A204.1 (cell line): ENCODE results near the gene TSTD2.

Source experiments
- FAIRE-seq: peaks from 2 replicates; lab custom pipeline; 2012; peaks lifted over from hg19 to GRCh38; lab: Jason Lieb, UNC

Gene TSTD2

DNA sequence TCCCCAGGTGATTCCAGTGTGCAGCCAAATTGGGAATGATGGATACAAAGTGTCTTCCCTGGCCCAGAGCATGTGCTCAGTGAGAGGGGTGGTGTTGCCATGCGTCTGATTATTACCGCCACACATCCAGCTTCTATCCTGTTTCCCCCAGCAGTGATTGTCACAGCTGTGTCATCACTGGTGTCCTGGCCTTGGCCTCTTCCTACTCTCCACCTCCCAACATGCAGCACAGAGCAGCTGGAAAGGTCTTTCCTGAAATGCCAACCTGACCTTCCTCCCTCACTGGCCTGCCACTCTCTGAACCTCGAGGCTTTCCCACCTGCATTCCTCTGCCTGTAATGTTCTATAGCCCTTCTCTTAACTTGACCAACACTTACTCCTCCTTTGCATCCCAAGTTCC is 71.7 kb downstream of the TSTD2 start:
- no peak for FAIRE-seq

DNA sequence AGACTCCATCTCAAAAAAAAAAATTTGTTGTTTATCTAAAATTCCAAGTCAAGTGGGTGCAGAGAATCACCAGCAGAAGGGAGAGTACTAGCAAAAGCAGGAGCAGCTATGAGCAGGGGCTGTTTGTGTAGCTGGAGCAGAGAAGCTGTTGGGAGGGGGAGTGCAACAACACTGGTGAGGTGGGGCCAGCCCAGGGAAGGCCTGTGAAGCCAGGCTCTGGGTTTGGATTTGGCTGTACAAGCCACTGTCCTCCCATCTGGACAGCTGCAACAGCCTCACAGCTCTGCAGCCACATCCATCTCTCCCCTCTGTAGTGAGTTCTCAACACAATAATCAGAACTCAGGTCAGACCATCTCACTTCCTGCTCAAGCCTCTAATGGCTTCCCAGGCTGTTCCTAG is 72.3 kb downstream of the TSTD2 start:
- no peak for FAIRE-seq

DNA sequence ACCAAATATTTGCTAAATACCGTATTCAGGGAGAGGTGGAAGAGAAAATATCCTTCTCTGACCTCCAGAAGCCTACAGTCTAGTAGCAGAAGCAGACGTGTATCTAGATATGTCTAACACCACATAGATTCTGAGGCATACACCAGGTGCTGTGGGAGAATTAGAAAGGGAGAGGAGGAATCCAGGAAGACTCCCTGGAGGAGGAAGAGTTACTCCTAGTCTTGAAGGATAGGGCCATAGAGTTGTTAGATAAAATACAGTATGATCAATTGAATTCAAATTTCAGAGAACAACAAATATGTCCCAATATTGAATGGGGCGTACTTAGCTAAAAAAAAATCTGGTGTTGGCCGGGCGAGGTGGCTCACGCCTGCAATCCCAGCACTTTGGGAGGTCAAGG is 73.0 kb downstream of the TSTD2 start:
- no peak for FAIRE-seq

DNA sequence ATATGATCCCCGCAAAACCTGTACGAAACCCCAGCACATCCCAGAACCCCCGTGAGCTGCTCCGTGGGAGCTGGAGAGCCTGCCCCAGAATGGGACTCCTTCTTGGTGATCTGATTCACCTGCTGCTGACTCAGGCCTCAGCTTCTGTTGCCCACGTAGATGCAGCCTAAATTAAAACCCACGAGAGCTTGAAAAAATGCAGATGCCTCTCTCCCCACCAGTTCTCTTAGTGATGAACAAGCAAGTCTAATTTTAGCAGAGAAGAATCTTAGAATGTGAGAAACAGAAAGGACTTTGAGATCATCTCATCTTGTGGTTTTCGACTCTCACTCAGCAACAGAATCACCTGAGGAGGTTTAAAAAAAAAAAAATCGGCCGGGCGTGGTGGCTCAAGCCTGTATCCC is 74.1 kb downstream of the TSTD2 start:
- no peak for FAIRE-seq

DNA sequence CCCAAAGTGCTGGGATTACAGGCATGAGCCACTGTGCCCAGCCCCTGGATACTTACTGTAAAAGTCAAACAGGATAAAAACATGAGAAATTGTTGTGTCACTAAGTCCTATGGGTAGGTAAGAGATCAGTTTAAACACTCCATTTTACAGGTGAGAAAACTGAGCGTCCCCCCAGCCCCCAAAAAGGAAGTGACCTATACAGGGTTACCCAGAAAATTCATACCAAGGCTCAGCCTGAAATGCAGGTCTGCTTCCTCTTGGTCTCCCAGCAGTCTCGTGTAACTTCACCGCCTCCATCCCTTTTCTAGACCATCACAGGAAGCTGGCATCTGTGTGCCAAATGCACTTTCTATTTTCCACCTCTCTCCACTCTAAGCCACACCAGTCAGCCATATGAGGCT is 74.5 kb downstream of the TSTD2 start:
- FAIRE-seq: no peak

DNA sequence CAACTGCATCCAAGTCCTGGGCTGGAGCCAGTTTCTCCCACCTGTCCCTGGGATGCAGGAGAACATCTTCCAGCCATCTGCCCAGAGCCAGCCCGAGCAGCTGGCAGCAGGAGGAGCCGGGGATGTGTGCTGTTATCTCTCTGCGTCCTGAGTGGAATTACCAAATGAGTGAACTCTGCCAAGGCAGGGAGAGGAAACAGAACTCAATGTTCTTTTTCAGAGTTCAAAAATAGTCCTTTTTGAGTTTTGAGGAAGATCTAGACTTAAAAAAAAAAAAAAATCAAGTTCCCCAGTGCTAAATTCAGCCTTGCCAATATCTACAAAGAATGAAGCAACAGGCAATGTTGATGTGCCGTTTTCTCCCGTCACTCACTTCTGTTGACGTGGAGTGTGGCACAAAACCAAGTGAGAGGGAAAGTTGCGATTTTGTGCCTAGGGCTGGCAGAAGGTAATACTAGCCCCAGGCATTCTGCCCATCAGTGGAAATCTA is 75.5 kb downstream of the TSTD2 start:
- FAIRE-seq: no peak

DNA sequence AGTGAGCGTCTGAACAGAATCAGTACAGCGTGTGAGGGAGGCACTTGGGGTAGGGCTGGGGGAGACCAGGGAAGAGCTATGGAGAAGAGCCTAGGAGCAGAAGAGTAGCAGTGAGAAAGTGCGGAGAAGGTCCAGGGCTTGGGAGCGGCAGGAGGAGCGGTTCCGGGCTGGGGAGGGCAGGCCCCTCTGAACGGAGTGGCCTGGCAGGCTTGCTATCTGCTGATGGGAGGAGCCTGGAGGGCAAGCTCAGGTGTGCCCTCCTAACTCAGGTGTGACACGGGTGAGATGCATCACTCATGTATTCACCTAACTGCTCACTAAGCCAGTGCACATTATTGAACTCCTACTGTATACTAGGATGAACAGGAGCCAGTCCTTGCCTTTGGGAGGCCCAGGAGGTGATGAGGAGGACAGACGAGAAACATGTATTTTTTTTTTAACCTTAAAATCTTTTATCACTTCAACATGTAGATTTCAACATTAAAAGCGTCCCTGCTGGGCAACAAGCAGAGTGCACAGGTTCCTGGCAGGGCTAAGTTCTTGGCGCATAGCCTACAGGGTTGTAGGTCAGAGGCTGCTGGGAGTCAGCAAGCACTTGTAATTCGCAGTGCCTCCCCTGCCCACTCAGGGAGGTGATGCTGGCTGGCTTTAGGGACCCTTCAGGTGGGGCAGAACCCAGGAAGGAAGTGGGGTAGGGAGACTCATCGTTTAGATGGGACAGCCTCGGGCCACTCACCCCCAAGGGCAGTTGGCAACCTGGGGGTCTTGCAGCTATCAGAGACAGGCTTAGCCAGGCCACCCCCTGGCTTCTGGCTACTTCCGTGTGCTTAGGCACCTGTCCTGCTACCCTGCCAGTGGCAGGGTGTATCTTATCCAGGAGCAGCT is 76.2 kb downstream of the TSTD2 start:
- no peak for FAIRE-seq

DNA sequence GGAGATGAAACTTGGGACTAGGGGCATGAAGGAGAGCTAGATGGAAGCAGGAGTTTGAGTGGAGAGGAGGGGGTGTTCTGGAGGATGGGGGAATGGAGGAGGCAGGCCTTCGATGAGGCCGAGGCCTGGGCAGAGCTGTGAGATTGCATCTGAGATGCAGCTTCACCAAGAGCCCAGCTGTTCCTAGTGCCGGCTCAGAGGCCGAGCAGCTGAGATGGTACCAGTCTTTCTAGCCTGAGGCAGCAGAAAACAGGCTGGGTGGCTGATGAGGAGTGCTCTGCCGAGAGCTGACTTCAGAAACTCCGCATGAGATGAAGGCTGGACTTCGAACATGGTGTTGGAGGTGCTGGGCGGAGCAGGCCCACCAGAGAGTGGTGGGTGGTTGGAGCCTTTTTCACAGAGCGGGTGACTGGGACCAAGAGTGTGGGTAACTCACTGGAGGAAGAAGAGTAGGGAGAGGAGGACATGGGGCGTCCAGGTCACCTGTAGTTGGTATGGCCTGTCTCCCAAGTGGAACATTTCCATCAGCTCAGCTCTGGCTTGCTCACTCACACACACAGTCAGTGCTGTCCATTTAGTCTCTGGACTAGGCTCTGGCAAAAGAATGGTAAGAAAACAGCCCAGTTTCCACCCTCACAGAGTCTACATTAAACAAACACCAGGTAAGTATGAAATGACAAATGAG is 77.0 kb downstream of the TSTD2 start:
- no peak for FAIRE-seq

DNA sequence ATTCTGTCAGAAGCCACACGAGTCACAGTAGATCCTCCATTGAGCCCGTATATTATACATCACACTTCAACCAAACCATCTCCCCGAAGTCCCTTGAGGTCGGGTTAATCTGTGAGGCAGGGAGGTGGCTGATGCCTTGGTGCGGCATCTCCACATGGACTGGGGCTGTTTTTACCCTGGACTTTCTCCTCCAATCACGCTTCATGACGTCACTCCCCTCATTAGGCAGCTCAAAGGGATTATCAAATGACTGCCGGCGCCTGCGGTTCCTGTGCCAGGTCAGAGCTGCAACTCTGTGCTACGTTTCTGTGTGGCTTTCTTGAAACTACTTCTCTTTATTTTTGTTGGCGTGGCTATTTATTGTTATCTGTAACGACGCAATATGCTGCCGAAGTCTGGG is 78.0 kb downstream of the TSTD2 start:
- FAIRE-seq: no peak

DNA sequence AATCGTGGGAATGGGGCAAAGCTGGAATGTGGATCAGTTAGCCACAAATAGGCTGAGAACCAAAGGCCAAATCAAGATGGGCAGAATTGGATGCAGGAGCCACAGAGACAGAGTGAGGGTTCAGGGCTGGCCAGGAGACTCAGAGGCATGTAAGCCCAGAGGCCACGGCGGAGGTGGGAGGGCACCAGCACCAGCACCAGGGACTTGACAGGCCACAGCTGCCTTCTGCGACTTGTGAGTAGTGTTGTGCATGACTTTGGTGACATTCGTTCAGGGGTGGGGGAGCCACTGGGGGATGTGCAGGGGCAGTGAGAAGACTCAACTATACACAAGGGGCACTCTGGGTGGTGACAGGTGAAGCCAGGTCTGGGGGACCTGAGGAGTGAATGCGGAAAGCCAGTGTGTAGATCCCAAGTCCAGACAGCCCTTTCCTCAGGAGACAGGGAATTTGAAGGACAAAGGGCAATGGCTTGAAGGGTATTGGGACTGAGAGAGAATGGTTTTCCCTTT is 78.5 kb downstream of the TSTD2 start:
- no peak for FAIRE-seq

DNA sequence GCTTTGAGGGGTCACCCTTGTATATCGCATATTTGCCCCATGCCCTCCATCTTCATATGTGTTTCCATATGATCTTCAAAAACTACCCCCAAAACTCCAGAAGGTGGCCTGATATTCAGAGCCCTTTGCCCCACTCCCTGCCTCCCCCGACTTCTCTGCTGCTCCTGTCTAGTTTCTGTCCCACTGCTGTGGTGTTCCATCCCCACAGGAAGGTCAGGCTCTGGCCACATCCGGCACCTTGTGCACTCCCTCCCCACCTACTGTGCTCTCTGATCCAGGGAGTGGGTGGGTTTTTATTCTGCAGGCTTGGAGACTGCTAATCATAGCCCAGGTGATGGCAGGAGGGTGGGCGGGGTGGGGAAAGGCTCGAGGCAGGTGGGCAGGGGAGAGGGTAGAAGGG is 79.3 kb downstream of the TSTD2 start:
- no peak for FAIRE-seq

DNA sequence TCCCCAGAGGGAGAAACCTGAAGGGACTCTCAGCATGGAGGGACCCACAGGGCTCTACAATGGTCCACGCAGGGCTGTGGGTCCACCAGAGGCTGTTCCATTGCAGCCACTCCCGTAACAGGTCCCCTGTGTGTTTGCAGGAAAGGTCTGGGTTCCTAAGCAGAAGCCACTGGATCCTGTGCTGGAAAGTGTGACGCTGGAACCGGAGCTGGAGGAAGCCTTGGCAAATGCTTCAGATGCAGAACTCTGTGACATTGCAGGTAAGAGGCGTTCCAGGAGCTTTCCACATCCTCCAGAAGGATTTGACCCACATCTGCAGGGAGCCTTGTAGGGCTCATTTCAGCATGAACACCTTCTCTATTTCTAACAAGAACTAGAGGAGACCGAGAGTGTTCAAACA is 80.0 kb downstream of the TSTD2 start:
- no peak for FAIRE-seq

DNA sequence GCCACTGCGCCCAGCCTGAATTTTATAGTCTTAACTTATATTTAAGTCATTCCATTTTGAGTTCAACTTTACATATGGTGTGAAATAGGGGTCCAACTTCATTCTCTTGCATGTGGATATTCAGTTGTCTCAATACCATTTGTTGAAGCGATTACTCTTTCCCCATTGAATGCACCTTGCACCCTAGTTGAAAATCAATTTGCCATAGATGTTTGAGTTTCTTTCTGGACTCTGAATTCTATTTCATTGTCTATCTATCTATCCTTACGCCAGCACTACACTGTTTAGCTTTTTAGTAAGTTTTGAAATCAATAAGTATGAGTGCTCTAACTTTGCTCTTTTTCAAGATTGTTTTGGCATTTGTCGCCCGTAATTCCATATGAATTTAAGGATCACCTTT is 81.9 kb downstream of the TSTD2 start:
- FAIRE-seq: no peak

DNA sequence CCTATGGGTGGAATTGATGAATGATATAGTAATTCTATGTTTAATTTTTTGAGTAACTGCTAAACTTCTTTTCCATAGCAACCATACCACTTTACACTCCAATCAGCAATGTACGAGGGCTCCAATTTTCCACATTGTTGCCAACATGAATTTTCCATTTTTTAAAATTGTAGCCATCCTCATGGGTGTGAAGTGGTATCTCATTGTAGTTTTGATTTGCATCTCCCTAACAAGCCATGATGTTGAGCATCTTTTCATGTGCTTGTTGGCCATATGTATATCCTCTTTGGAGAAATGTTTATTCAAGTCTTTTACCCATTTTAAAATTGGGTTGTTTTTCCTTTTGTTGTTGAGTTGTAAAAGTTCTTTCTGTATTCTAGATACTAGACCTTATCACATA is 82.8 kb downstream of the TSTD2 start:
- FAIRE-seq: no peak
